K562 (cell line): ENCODE data around the gene MAP3K7. TPM values are rescaled to one million over a fixed set of nuclear protein-coding genes. Genes with fewer than 3 reads are reported as not detected.

ENCODE experiments used
- BRF1 ChIP-seq: IDR thresholded peaks from 3 replicates; pipeline ENCODE4 v1.6.1; 2011; ENCODE audit warnings: borderline replicate concordance, mild to moderate bottlenecking; ENCODE audit not compliant: insufficient read length; ENCODE audit errors: extremely low read depth
- CHD1 ChIP-seq: fragments of 200-600 bp; sonication (generic); IDR thresholded peaks from one replicate; pipeline ENCODE4 v1.6.1; 2012; ENCODE audit warnings: mild to moderate bottlenecking, moderate library complexity, low read length, inconsistent platforms
- CHD4 ChIP-seq: fragments of 200-600 bp; sonication (generic); IDR thresholded peaks from 3 replicates; pipeline ENCODE4 v1.6.1; 2012; ENCODE audit warnings: low read depth, mild to moderate bottlenecking, mixed read lengths, low read length, inconsistent platforms; ENCODE audit not compliant: insufficient read depth, insufficient replicate concordance, poor library complexity, severe bottlenecking
- DNMT1 ChIP-seq: fragments of 450-650 bp; IDR thresholded peaks from 2 replicates; pipeline ENCODE4 v1.6.1; 2016; ENCODE audit warnings: antibody characterized with exemption, mild to moderate bottlenecking
- FOXP1 ChIP-seq: sonication (generic); formaldehyde crosslinking; IDR thresholded peaks from 2 replicates; pipeline ENCODE4 v1.8.0; 2022; ENCODE audit warnings: mild to moderate bottlenecking, missing genetic modification reagents
- HDGF ChIP-seq: fragments of 450-650 bp; IDR thresholded peaks from 2 replicates; pipeline ENCODE4 v1.6.1; 2016
- HMGN3 ChIP-seq: IDR thresholded peaks from 2 replicates; pipeline ENCODE4 v1.6.1; 2011; ENCODE audit warnings: borderline replicate concordance, low read depth, mild to moderate bottlenecking, mixed read lengths, low read length; ENCODE audit not compliant: insufficient read length; ENCODE audit errors: extremely low read depth
- ILF3 ChIP-seq: fragments of 450-650 bp; IDR thresholded peaks from 2 replicates; pipeline ENCODE4 v1.6.1; 2018; ENCODE audit warnings: antibody characterized with exemption, mild to moderate bottlenecking, moderate library complexity, borderline replicate concordance
- MTF1 ChIP-seq: fragments of 250-450 bp; sonication (Bioruptor Pico); IDR thresholded peaks from 2 replicates; pipeline ENCODE4 v1.9.0; 2021; ENCODE audit warnings: moderate library complexity, mild to moderate bottlenecking, inconsistent platforms, borderline replicate concordance
- PHF21A ChIP-seq: fragments of 450-650 bp; IDR thresholded peaks from 2 replicates; pipeline ENCODE4 v1.6.1; 2017; ENCODE audit warnings: low read depth, borderline replicate concordance
- POLR2G ChIP-seq: fragments of 200-400 bp; formaldehyde crosslinking; IDR thresholded peaks from 2 replicates; pipeline ENCODE4 v1.6.1; 2017; ENCODE audit warnings: low read depth, mild to moderate bottlenecking, antibody characterized with exemption, low read length, moderate library complexity
- YY1 ChIP-seq, 3 experiments: IDR thresholded peaks; 2 replicates each; pipeline ENCODE4 v1.6.1; 2011; ENCODE audit warnings: low read length in 2 of 3, mild to moderate bottlenecking in 2 of 3, moderate library complexity in 2 of 3, borderline replicate concordance in 1 of 3, control low read depth in 1 of 3, low read depth in 1 of 3; ENCODE audit not compliant: insufficient read depth in 3 of 3, insufficient replicate concordance in 2 of 3, control insufficient read depth in 1 of 3, insufficient read length in 1 of 3; ENCODE audit errors: extremely low read depth in 1 of 3
- ZFP36 ChIP-seq: fragments of 150-350 bp; IDR thresholded peaks from 2 replicates; pipeline ENCODE4 v1.6.1; 2018; ENCODE audit warnings: low read length, low read depth; ENCODE audit not compliant: partially characterized antibody
- ZNF217 ChIP-seq: sonication (generic); formaldehyde crosslinking; IDR thresholded peaks from 2 replicates; pipeline ENCODE4 v1.8.0; 2022; ENCODE audit warnings: mild to moderate bottlenecking, missing genetic modification reagents
- ZNF263 ChIP-seq: sonication (generic); formaldehyde crosslinking; IDR thresholded peaks from 2 replicates; pipeline ENCODE4 v1.8.0; 2022; ENCODE audit warnings: mild to moderate bottlenecking, missing genetic modification reagents, borderline replicate concordance
- ZNF584 ChIP-seq: fragments of 200-800 bp; sonication (Bioruptor generic); IDR thresholded peaks from 2 replicates; pipeline ENCODE4 v1.6.1; 2016; ENCODE audit warnings: low read depth, mild to moderate bottlenecking, missing genetic modification characterization, missing compliant biosample characterization
- polyA plus RNA-seq, 8 experiments: library from polyadenylated mRNA; depleted of rRNA in 4 of 8; stranded (reverse) in 5 of 8; unstranded in 3 of 8; fragments of >200 nt; fragmentation: Nextera tagmentation in 2 of 8; fragmentation: Illumina TruSeq in 1 of 8; extraction: Ambion mirVana in 2 of 8; extraction: Trizol in 1 of 8; gene quantifications; 2 replicates each; pipeline versions ENCODE4 v1.2.1 to v1.2.3, GENCODE V29; 2011 to 2014; ENCODE audit warnings: inconsistent platforms in 1 of 8, missing spikeins in 1 of 8
- total RNA-seq, 7 experiments: library from RNA; depleted of rRNA in 6 of 7; stranded (reverse); fragments of >200 nt in 6 of 7; fragmentation: Illumina TruSeq in 2 of 7; extraction: Trizol in 2 of 7; gene quantifications; 2 replicates each; pipeline versions ENCODE4 v1.2.1 to v1.2.3, GENCODE V29; 2011 to 2021; ENCODE audit warnings: low replicate concordance in 1 of 7
- TF ChIP-seq, protein P1 (sequence below): fragments of 450-650 bp; formaldehyde crosslinking; IDR thresholded peaks from 2 replicates; pipeline ENCODE4 v1.4.0; 2022; ENCODE audit warnings: mild to moderate bottlenecking, moderate library complexity
- TF ChIP-seq, protein P2 (sequence below): conservative IDR thresholded peaks from 2 replicates; pipeline ENCODE4 v1.6.1; 2011; ENCODE audit warnings: low read depth, mild to moderate bottlenecking, low read length; ENCODE audit not compliant: control insufficient read depth
- TF ChIP-seq, protein P3 (sequence below): fragments of 450-650 bp; IDR thresholded peaks from 2 replicates; pipeline ENCODE4 v1.6.1; 2017; ENCODE audit warnings: mild to moderate bottlenecking, moderate library complexity
- TF ChIP-seq, protein P4 (sequence below): IDR thresholded peaks from 3 replicates; pipeline ENCODE4 v1.6.1; 2011; ENCODE audit warnings: borderline replicate concordance, mild to moderate bottlenecking; ENCODE audit not compliant: insufficient read length, insufficient read depth

MAP3K7 gene
- total and polyA plus RNA-seq, 9 of the 15 experiments (the other 6 are each of a cell fraction or from before 2014, with no cell fraction given), result 13.4 to 60.9 (median 34.8) TPM

DNA sequence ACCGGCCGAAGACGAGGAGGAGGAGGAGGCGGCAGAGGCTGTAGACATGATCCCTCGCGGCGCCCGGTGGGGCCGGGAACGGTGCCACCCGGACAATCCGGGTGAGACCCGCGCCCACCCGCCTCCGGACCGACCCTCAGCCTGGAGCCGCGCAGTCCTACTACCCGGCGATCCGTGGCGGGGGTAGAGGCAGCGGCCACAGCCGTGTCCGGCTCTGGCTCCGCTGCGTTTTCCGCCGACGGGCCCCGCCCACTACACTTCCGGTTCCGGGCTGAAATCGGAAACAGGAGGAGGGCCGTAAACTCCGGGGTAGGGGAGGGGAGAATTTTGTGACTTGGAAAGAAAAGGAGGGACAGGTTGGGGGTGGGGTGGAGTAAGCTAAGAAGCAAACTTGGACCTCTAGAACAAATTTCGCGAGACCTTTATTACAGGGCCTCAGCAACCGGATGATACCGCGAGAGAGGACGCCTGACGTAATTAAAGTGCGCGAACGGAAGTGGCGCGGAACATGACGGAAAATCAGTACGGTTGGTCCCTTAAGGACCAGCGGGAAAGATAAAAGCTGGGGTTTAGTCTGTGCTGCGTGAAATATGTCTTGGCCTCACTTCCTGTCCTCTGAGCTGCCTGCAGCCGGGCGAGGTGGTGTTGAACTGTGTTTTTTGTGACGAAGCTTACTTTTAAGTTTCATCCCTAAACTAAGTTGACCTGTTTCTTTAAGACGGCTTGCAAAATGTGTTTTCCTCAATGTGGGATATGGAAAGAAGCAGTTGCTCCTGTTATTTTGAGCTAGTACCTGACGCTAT lies at the start of gene MAP3K7 (continued):
- TF ChIP-seq CHD4 (no peak), HMGN3 (no peak), ZNF217 (CRISPR knock-in tag) (no peak), ILF3 (no peak; the same call in 1 of the 2 replicates), DNMT1 (no peak), ZNF584 (CRISPR knock-in tag) (no peak), POLR2G (peak; percentile 96), CHD1 (no peak), MTF1 (CRISPR knock-in tag) (no peak), FOXP1 (CRISPR knock-in tag) (no peak), HDGF (no peak), ZNF263 (CRISPR knock-in tag) (no peak), PHF21A (no peak), YY1 (IDR thresholded peaks at IDR 0.05; ENCODE audit: borderline replicate concordance in 1 of 3, control insufficient read depth in 1 of 3, extremely low read depth in 1 of 3, insufficient read depth in 3 of 3, insufficient read length in 1 of 3, insufficient replicate concordance in 2 of 3, low read depth in 1 of 3, low read length in 2 of 3) (peak in 2 of 3 experiments; percentile 77 to 89), BRF1 (no peak), ZFP36 (no peak)
- TF ChIP-seq, protein P1, sequence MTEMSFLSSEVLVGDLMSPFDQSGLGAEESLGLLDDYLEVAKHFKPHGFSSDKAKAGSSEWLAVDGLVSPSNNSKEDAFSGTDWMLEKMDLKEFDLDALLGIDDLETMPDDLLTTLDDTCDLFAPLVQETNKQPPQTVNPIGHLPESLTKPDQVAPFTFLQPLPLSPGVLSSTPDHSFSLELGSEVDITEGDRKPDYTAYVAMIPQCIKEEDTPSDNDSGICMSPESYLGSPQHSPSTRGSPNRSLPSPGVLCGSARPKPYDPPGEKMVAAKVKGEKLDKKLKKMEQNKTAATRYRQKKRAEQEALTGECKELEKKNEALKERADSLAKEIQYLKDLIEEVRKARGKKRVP, result no peak; the same call in 1 of the 2 replicates
- TF ChIP-seq, protein P2, sequence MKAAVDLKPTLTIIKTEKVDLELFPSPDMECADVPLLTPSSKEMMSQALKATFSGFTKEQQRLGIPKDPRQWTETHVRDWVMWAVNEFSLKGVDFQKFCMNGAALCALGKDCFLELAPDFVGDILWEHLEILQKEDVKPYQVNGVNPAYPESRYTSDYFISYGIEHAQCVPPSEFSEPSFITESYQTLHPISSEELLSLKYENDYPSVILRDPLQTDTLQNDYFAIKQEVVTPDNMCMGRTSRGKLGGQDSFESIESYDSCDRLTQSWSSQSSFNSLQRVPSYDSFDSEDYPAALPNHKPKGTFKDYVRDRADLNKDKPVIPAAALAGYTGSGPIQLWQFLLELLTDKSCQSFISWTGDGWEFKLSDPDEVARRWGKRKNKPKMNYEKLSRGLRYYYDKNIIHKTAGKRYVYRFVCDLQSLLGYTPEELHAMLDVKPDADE, result no peak
- TF ChIP-seq, protein P3, sequence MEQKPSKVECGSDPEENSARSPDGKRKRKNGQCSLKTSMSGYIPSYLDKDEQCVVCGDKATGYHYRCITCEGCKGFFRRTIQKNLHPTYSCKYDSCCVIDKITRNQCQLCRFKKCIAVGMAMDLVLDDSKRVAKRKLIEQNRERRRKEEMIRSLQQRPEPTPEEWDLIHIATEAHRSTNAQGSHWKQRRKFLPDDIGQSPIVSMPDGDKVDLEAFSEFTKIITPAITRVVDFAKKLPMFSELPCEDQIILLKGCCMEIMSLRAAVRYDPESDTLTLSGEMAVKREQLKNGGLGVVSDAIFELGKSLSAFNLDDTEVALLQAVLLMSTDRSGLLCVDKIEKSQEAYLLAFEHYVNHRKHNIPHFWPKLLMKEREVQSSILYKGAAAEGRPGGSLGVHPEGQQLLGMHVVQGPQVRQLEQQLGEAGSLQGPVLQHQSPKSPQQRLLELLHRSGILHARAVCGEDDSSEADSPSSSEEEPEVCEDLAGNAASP, result no peak
- TF ChIP-seq, protein P4, sequence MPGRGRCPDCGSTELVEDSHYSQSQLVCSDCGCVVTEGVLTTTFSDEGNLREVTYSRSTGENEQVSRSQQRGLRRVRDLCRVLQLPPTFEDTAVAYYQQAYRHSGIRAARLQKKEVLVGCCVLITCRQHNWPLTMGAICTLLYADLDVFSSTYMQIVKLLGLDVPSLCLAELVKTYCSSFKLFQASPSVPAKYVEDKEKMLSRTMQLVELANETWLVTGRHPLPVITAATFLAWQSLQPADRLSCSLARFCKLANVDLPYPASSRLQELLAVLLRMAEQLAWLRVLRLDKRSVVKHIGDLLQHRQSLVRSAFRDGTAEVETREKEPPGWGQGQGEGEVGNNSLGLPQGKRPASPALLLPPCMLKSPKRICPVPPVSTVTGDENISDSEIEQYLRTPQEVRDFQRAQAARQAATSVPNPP, result no peak
